H1 (cell line): ENCODE results near the gene SH3PXD2A. TPM values are rescaled to one million over a fixed set of nuclear protein-coding genes. Genes with fewer than 3 reads are reported as not detected.

Experiments
- CBX5 ChIP-seq: fragments of 300-800, 300-1000 bp; sonication (generic); IDR thresholded peaks from 2 replicates; pipeline ENCODE4 v1.7.1; 2016; ENCODE audit warnings: antibody characterized with exemption, low read length, low read depth
- EP300 ChIP-seq, 2 experiments: IDR thresholded peaks; 1 replicate in 1 of 2; 2 replicates in 1 of 2; pipeline ENCODE4 v1.6.1; 2011 to 2012; ENCODE audit warnings: low read depth in 2 of 2, low read length in 2 of 2, mild to moderate bottlenecking in 2 of 2, borderline replicate concordance in 1 of 2, inconsistent platforms in 1 of 2, moderate library complexity in 1 of 2
- FOSL1 ChIP-seq: IDR thresholded peaks from 2 replicates; pipeline ENCODE4 v1.6.1; 2011; ENCODE audit warnings: mild to moderate bottlenecking, low read depth, low read length, moderate library complexity; ENCODE audit not compliant: insufficient read depth
- KDM4A ChIP-seq: IDR thresholded peaks from one replicate; pipeline ENCODE4 v1.7.1; 2012; ENCODE audit warnings: low read depth, mild to moderate bottlenecking, moderate library complexity, low read length, inconsistent platforms; ENCODE audit not compliant: severe bottlenecking
- POU5F1 ChIP-seq: IDR thresholded peaks from 2 replicates; pipeline ENCODE4 v1.6.1; 2011; ENCODE audit warnings: low read depth, mild to moderate bottlenecking, low read length, moderate library complexity
- RNF2 ChIP-seq: fragments of 200-900, 300-1000 bp; sonication (generic); IDR thresholded peaks from 2 replicates; pipeline ENCODE4 v1.7.1; 2016; ENCODE audit warnings: borderline replicate concordance, low read depth, mild to moderate bottlenecking, antibody characterized with exemption, low read length; ENCODE audit not compliant: poor library complexity, severe bottlenecking; ENCODE audit errors: missing control alignments
- SP1 ChIP-seq: IDR thresholded peaks from 2 replicates; pipeline ENCODE4 v1.6.1; 2011; ENCODE audit warnings: low read depth, low read length
- SUZ12 ChIP-seq: fragments of 200-600 bp; sonication (generic); IDR thresholded peaks from 2 replicates; pipeline ENCODE4 v1.6.1; 2012; ENCODE audit warnings: mild to moderate bottlenecking, inconsistent platforms, low read length, moderate library complexity, mixed read lengths
- polyA plus RNA-seq, 7 experiments: library from polyadenylated mRNA; depleted of rRNA in 3 of 7; stranded (reverse) in 5 of 7; unstranded in 2 of 7; fragments of >200 nt in 5 of 7; fragments of 200-250 nt in 2 of 7; gene quantifications; 1 replicate in 5 of 7; 2 replicates in 1 of 7; 4 replicates in 1 of 7; pipeline versions ENCODE4 v1.2.1 to v1.2.3, GENCODE V29; 2011 to 2013; ENCODE audit warnings: missing spikeins in 2 of 7, mixed read lengths in 2 of 7
- total RNA-seq: library from RNA; stranded (reverse); fragmentation: NEBNext Ultra II Directional; extraction: Animal tissue kit (Norgen Biotek cat#: 25700); gene quantifications from 2 replicates; pipeline ENCODE4 v1.2.1, GENCODE V29; 2021
- TF ChIP-seq, protein P1 (sequence below): IDR thresholded peaks from 2 replicates; pipeline ENCODE4 v1.6.1; 2011; ENCODE audit warnings: low read length, improper control_type of control experiment
- TF ChIP-seq, protein P2 (sequence below), 3 experiments: IDR thresholded peaks; 1 replicate in 2 of 3; 2 replicates in 1 of 3; pipeline versions ENCODE4 v1.5.1 to v1.6.1; 2011; ENCODE audit warnings: low read length in 3 of 3, mild to moderate bottlenecking in 3 of 3, inconsistent platforms in 2 of 3, low read depth in 1 of 3, moderate library complexity in 1 of 3; ENCODE audit not compliant: insufficient read depth in 1 of 3; ENCODE audit errors: control extremely low read depth in 1 of 3

The SH3PXD2A gene
- total and polyA plus RNA-seq, 2 of the 8 experiments (the other 6 are each of a cell fraction or from before 2014, with no cell fraction given), result 5.4 to 16.3 TPM

DNA sequence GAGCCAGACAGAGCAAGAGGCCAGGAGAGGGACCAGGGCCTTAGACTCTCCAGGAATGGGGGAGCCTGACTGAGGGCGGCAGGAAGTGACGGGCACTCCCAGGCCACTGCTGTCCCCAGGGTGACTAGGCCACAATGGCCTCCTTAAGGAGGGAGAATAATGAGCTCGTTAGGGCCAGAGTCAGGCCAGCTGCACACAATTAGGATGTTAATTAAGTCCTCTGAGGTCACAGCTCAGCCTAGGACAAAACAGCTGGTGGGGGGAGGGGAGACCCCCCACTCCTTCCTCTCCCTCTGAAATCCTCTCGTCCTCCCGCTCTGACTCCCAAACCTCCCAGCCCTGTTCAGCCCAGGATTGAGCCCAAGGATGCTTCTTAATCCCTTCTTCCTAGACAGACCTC is 218.9 kb downstream of the SH3PXD2A start (continued):
- TF ChIP-seq CBX5 (no peak), SUZ12 (no peak), RNF2 (no peak), POU5F1 (no peak), KDM4A (no peak), EP300 (IDR thresholded peaks at IDR 0.05; ENCODE audit: borderline replicate concordance in 1 of 2, low read depth in 2 of 2, low read length in 2 of 2) (peak in 1 of 2 experiments; percentile 92; a peak in 1 of 3 replicates), SP1 (peak; percentile 71; the same call in 1 of the 2 replicates), FOSL1 (no peak)
- TF ChIP-seq, protein P1, sequence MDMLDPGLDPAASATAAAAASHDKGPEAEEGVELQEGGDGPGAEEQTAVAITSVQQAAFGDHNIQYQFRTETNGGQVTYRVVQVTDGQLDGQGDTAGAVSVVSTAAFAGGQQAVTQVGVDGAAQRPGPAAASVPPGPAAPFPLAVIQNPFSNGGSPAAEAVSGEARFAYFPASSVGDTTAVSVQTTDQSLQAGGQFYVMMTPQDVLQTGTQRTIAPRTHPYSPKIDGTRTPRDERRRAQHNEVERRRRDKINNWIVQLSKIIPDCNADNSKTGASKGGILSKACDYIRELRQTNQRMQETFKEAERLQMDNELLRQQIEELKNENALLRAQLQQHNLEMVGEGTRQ, result no peak
- TF ChIP-seq, protein P2, sequence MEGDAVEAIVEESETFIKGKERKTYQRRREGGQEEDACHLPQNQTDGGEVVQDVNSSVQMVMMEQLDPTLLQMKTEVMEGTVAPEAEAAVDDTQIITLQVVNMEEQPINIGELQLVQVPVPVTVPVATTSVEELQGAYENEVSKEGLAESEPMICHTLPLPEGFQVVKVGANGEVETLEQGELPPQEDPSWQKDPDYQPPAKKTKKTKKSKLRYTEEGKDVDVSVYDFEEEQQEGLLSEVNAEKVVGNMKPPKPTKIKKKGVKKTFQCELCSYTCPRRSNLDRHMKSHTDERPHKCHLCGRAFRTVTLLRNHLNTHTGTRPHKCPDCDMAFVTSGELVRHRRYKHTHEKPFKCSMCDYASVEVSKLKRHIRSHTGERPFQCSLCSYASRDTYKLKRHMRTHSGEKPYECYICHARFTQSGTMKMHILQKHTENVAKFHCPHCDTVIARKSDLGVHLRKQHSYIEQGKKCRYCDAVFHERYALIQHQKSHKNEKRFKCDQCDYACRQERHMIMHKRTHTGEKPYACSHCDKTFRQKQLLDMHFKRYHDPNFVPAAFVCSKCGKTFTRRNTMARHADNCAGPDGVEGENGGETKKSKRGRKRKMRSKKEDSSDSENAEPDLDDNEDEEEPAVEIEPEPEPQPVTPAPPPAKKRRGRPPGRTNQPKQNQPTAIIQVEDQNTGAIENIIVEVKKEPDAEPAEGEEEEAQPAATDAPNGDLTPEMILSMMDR (IDR thresholded peaks at IDR 0.05; ENCODE audit: control extremely low read depth in 1 of 3, insufficient read depth in 1 of 3, low read depth in 1 of 3, low read length in 3 of 3), result no peak
- TF ChIP-seq, all 59 proteins: peak for 11
